ENCODE results near the gene WNT5B. TPM values are rescaled to one million over a fixed set of nuclear protein-coding genes. Genes with fewer than 3 reads are reported as not detected.

WNT5B gene
- total and polyA plus RNA-seq, 9 of the 15 experiments (the other 6 are each of a cell fraction or from before 2014, with no cell fraction given), result 0.42 to 16.8 (median 5.4) TPM

DNA sequence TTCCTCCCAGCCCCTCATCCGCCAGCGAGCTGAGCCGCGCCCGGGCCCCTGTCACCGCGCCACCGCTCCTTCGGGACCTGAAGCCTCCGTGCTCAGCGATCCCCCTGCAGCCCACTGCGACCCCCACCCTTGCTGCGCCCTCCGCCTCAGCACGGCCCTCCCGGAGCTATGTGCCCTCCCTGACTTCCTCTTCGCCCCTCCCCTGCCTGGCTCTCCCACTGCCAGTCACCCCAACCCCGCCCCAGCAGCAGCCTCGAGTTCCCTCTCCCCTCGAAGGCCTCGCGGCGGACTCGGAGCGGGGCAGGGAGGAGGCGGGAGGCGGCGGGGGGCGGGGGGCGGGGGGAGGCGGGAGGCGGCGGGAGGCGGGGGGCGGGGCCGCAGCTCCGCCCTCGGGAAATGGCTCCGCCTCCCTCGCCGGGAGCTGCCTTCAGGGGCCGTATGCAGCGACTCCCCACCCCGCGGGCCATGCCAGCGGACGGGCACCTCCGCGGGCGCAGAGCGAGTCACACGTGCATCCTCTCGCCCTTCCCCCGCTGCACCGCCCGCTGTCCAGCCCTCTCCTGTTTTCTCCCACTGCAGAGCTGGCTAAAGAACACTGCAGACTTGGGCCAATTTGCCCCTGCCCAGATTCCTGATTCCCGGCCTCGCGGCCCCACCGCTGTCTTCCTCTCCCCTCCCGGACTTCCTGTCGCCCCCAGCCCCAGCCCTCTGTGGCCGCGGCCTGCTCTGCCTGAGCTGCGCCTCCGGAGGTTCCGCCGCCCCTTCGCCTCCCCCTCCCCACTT lies 32.7 kb downstream of the WNT5B start (continued):
- TF ChIP-seq HNRNPLL (IDR thresholded peaks at IDR 0.05; ENCODE audit: low read depth, low read length, poor library complexity, severe bottlenecking), result peak; percentile 41
- no peak for TF ChIP-seq TCF3 (CRISPR knock-in tag; IDR thresholded peaks at IDR 0.05)
- no peak for TF ChIP-seq PRPF4 (IDR thresholded peaks at IDR 0.05; ENCODE audit: insufficient read depth, low read depth, low read length, poor library complexity, severe bottlenecking)
- TF ChIP-seq, protein P1, sequence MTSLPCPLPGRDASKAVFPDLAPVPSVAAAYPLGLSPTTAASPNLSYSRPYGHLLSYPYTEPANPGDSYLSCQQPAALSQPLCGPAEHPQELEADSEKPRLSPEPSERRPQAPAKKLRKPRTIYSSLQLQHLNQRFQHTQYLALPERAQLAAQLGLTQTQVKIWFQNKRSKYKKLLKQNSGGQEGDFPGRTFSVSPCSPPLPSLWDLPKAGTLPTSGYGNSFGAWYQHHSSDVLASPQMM (CRISPR knock-in tag; IDR thresholded peaks at IDR 0.05), result no peak
- no peak for TF ChIP-seq KDM4B (IDR thresholded peaks at IDR 0.05; ENCODE audit: borderline replicate concordance in 2 of 2, low read depth in 1 of 2)
- TF ChIP-seq, protein P2, sequence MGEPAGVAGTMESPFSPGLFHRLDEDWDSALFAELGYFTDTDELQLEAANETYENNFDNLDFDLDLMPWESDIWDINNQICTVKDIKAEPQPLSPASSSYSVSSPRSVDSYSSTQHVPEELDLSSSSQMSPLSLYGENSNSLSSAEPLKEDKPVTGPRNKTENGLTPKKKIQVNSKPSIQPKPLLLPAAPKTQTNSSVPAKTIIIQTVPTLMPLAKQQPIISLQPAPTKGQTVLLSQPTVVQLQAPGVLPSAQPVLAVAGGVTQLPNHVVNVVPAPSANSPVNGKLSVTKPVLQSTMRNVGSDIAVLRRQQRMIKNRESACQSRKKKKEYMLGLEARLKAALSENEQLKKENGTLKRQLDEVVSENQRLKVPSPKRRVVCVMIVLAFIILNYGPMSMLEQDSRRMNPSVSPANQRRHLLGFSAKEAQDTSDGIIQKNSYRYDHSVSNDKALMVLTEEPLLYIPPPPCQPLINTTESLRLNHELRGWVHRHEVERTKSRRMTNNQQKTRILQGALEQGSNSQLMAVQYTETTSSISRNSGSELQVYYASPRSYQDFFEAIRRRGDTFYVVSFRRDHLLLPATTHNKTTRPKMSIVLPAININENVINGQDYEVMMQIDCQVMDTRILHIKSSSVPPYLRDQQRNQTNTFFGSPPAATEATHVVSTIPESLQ (CRISPR knock-in tag; IDR thresholded peaks at IDR 0.05), result no peak
- peak; percentile 68 for TF ChIP-seq SUPT5H (IDR thresholded peaks at IDR 0.05)
- TF ChIP-seq HIVEP1 (CRISPR knock-in tag; IDR thresholded peaks at IDR 0.05), result no peak
- TF ChIP-seq ZC3H11A (IDR thresholded peaks at IDR 0.05; ENCODE audit: low read depth, low read length), result no peak
- TF ChIP-seq ZNF274 (IDR thresholded peaks at IDR 0.05; ENCODE audit: borderline replicate concordance, low read depth, low read length), result no peak
- no peak for TF ChIP-seq ZNF668 (CRISPR knock-in tag; IDR thresholded peaks at IDR 0.05)
- no peak for TF ChIP-seq TOE1 (IDR thresholded peaks at IDR 0.05; ENCODE audit: borderline replicate concordance)
- no peak for TF ChIP-seq TOE1 (CRISPR knock-in tag; IDR thresholded peaks at IDR 0.05; ENCODE audit: borderline replicate concordance, low read depth)
- no peak for TF ChIP-seq HMG20A (CRISPR knock-in tag; conservative IDR thresholded peaks at IDR 0.05)
- TF ChIP-seq SP2 (IDR thresholded peaks at IDR 0.05; ENCODE audit: extremely low read depth, low read depth, low read length, poor library complexity, severe bottlenecking), result no peak
- TF ChIP-seq ZNF384 (IDR thresholded peaks at IDR 0.05; ENCODE audit: low read depth, low read length), result no peak
- TF ChIP-seq, protein P3, sequence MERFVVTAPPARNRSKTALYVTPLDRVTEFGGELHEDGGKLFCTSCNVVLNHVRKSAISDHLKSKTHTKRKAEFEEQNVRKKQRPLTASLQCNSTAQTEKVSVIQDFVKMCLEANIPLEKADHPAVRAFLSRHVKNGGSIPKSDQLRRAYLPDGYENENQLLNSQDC (CRISPR knock-in tag; IDR thresholded peaks at IDR 0.05), result no peak
- no peak for TF ChIP-seq ZKSCAN1 (IDR thresholded peaks at IDR 0.05; ENCODE audit: low read depth, low read length)
- no peak for TF ChIP-seq IFI16 (CRISPR knock-in tag; IDR thresholded peaks at IDR 0.05)
- no peak for TF ChIP-seq MCM3 (IDR thresholded peaks at IDR 0.05)
- TF ChIP-seq, protein P4, sequence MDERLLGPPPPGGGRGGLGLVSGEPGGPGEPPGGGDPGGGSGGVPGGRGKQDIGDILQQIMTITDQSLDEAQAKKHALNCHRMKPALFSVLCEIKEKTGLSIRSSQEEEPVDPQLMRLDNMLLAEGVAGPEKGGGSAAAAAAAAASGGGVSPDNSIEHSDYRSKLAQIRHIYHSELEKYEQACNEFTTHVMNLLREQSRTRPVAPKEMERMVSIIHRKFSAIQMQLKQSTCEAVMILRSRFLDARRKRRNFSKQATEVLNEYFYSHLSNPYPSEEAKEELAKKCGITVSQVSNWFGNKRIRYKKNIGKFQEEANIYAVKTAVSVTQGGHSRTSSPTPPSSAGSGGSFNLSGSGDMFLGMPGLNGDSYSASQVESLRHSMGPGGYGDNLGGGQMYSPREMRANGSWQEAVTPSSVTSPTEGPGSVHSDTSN (CRISPR knock-in tag; IDR thresholded peaks at IDR 0.05; ENCODE audit: low read depth), result no peak
- TF ChIP-seq, protein P4 (tag; conservative IDR thresholded peaks at IDR 0.05; ENCODE audit: low read depth), result no peak
- TF ChIP-seq ZKSCAN8 (CRISPR knock-in tag; IDR thresholded peaks at IDR 0.05), result no peak

Measured in K562 (cell line).